GM18858 (cell line): Measurements from ENCODE around the gene EHD4.

Experiments used
- ATAC-seq: cut with Tn5 transposase; IDR thresholded peaks from one replicate; pipeline ENCODE4 v1.9.1; 2021; ENCODE audit not compliant: unreplicated experiment

The EHD4 gene

GRCh38 chr15:41995476-41995855, 23.1 kb upstream of the EHD4 start:
- no peak for ATAC-seq

GRCh38 chr15:41994772-41995475, 22.6 kb upstream of the EHD4 start:
- no peak for ATAC-seq

GRCh38 chr15:41994171-41994650, 21.9 kb upstream of the EHD4 start:
- ATAC-seq, result no peak

- ATAC-seq, result no peak
These were observed 21.3 kb upstream of the EHD4 start for GRCh38 chr15:41993472-41994170.

GRCh38 chr15:41992803-41993190, 20.4 kb upstream of the EHD4 start:
- ATAC-seq, result no peak

GRCh38 chr15:41992151-41992802, 19.9 kb upstream of the EHD4 start:
- ATAC-seq, result no peak

- ATAC-seq, result no peak
These were observed 18.3 kb upstream of the EHD4 start for GRCh38 chr15:41990691-41991090.

- no peak for ATAC-seq
These were observed 17.9 kb upstream of the EHD4 start for GRCh38 chr15:41990243-41990605.

GRCh38 chr15:41989573-41990242, 17.4 kb upstream of the EHD4 start:
- peak; percentile 47 for ATAC-seq

- no peak for ATAC-seq
These were observed 16.7 kb upstream of the EHD4 start for GRCh38 chr15:41988896-41989572.

- no peak for ATAC-seq
These were observed 15.5 kb upstream of the EHD4 start for GRCh38 chr15:41987925-41988275.

GRCh38 chr15:41987246-41987924, 15.0 kb upstream of the EHD4 start:
- ATAC-seq, result no peak

- no peak for ATAC-seq
These were observed 13.1 kb upstream of the EHD4 start for GRCh38 chr15:41985236-41986160.

- no peak for ATAC-seq
These were observed 12.3 kb upstream of the EHD4 start for GRCh38 chr15:41984622-41985021.

GRCh38 chr15:41983621-41984571, 11.5 kb upstream of the EHD4 start:
- ATAC-seq, result no peak

- ATAC-seq, result no peak
These were observed 10.9 kb upstream of the EHD4 start for GRCh38 chr15:41983221-41983620.

GRCh38 chr15:41982133-41982930, 10.0 kb upstream of the EHD4 start:
- ATAC-seq, result no peak
